CD4-positive, alpha-beta T cell treated with Interleukin-4 for 1 hour (primary cell): ENCODE measurements around the gene ZBTB17.
"Not testable (repeated sequence)": the region's sequence is repeated elsewhere in the genome, so short reads cannot be mapped to it uniquely, and the experiment has no call there.

ENCODE experiments used
- DNase-seq, 2 donors: peaks; one replicate each; pipeline ENCODE4 v3.0.0-alpha.2; 2020 to 2022

The ZBTB17 gene

DNA sequence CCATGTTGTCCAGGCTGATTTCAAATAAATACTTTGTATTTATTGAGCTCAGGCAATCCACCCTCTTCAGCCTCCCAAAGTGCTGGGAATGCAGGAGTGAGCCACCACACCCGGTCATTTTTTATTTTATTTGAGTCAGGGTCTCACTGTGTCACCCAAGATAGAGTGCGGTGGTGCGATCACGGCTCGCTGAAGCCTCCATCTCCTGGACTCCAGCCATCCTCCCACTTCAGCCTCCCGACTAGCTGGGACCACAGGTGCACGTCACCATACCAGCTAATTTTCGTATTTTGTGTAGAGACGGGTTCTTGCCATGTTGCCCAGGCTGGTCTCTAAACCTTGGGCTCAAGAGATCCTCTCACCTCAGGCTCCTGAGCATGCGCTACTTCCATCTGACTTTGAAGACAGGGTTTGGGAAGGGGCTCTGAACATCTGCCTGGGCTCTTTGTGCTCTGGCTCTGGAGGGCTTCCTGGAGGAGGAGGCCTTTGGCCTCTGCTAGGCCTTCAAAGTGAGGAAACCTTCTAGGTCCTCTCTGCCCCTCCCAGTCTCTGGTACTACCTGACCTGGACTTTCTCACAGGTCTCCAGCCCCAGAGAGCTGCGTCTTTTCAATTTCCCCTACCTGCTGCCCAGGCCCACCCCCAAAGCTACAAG is 36.2 kb upstream of the ZBTB17 start:
- no peak for DNase-seq

DNA sequence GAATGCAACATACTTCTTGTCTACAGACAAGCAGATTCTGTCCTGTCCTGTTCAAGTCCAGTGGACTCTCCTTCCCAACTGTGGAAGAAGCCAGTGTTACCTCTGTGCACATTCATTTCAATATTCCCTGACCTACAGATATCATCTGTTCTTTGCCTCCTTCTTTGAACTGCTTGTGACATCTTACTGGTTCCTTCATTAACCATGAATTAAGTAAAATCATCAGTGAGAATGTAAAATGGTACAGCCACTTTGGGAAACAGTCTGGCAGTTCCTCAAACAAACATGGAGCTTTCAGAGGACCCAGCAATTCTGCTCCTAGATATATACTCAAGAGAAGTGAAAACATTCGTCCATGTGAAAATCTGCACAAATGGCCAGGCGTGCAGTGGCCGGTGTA is 34.9 kb upstream of the ZBTB17 start:
- no peak for DNase-seq

DNA sequence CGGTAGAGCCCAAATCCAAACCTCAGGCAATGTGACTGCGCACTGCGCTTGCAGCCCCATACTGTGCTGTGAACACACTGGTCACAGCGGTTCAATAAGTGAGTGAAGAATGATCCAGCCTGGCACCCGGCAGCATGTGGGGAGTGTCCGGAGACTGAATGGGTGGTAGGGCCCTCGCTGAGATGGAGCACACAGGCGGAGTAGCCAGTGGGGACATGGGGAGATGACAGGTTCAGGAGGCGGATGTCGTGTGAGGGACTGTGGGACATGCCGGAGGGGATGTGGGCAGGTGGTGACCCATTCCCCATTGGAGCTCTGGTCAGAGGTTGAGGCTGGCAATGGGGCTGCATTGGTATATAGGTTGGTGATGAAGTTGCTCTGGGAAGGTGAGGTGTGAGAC is 33.8 kb upstream of the ZBTB17 start:
- DNase-seq, result no peak

DNA sequence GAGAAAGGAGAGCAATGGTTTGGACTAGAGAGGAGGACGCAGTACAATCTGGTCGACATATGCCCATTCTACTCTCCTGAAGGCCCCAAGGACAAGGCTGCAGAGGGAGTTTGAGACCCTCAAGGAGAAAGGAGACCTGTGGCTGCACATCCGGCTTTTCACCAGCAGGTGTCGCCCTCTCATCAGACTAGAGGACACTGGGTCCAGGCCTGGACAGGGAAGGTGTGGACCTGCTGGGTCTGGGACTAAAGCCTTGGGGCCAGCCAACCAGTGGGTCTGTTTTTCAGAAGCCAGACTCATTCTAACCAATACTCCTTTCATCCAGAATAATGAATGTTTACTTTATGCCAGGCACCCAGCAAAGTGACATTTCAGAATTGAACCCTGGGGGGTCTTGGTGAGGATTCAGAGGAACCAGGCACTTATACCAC is 33.1 kb upstream of the ZBTB17 start:
- peak; percentile 70 to 71 for DNase-seq

DNA sequence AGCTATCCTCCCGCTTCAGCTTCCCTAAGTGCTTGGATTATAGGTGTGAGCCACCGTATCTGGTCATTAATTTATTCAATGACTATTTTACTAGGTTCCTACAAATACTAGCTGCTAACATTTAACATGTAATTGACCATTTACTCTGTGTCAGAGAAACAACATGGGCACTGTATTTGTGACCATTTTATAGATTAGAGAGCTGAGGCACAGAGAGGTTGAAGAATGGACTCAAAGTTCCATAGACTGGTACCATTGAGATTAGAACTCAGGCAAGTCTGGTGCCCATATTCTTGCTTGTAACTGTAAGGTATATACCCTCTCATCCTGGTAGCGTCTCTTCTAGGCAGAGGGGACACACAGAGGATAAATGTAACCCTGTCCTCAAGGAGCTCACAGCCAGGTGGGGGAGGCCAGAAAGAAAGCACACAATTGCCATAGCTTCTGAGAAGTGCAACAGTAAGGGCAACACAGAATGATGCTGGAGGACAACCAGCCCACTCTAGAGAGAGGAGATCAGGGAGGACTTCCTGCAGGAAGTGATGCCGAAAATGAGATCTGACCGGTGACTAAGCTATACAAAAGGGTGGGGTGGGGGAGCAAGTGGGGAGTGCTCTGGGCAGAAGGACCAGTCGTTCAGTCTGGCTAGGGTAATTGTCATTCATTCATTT is 31.9 kb upstream of the ZBTB17 start:
- DNase-seq, result no peak

DNA sequence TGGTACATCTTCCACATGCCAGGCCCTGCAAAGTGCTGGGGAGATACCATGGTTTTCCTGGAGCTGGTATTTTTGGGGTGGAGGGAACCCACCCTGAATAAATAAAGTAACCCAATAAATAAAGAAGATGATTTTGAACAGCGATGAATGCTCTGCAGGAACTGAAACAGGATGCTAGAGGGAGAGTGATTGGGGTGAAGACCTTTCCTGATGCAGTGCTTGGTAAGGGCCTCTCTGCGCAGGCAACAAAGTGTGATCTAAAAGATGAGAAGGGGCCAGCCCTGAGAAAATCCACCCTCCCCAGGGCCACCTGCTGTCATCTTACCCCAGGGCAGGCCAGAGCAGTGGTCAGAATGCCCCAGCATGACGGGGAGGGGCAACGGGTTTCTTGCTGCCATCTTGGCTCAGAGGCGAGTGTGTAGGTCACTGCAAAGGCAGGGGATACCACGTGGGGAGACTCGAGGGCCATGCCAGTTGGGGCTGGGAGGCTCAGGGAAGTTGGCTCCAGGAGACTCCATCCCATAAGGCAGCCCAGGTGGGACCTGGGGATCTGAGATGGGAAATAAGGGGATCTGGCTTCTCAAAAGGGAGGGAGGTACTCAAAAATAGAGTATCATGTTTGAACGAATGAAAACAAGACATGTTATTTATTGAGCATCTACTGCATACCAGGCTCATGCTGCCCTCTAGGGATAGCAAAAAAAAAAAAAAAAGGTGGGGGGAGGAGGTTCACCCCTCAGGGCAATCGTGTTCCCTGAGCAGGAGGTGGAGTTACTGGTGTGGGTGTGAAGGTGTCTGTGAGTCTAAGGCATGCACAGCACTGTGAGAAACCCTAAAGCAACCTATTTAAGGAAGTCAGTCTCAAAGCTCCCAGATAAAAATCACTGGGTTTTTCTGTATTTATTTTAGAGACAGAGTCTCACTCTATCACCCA is 30.9 kb upstream of the ZBTB17 start:
- DNase-seq, result no peak

DNA sequence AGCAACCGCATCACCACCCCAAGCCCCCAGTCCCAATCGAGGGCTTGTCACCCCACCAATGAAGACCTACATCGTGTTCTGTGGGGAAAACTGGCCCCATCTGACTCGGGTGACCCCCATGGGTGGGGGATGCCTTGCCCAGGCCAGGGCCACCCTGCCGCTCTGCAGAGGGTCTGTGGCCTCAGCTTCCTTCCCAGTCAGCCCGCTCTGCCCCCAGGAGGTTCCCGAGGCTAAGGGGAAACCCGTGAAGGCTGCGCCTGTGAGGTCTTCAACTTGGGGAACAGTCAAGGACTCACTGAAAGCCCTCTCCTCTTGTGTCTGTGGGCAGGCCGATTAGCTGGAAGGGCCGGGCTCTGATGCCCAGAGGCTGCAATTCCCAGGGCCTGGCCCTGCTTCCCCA is 30.1 kb upstream of the ZBTB17 start:
- no peak for DNase-seq

DNA sequence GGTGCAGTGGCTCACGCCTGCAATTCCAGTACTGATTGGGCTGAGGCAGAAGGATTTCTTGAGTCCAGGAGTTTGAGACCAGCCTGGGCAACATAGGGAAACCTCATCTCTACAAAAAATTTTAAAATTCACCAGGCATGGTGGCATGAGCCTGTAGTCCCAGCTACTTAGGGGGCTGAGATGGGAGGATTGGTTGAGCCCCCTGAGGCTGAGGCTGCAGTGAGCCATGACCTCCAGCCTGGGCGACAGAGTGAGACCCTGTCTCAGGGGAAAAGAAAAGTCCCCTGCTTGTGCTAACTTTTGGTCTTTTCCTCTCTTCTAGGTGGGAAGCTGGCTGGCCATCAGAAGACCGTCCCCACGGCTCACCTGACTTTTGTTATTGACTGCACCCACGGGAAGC is 29.7 kb upstream of the ZBTB17 start:
- DNase-seq, result no peak

DNA sequence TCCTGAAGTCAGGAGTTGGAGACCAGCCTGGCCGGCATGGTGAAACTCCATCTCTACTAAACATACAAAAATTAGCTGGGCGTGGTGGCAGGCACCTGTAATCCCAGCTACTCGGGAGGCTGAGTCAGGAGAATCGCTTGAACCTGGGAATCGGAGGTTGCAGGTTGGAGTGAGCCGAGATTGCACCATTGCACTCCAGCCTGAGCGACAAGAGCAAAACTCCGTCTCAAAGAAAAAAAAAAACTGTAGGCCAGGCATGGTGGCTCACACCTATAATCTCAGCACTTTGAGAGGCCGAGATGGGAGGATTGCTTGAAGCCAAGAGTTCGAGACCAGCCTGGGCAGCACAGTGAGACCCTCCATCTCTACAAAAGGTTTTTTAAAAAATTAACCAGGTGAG is 25.4 kb upstream of the ZBTB17 start:
- not testable (repeated sequence) for DNase-seq

DNA sequence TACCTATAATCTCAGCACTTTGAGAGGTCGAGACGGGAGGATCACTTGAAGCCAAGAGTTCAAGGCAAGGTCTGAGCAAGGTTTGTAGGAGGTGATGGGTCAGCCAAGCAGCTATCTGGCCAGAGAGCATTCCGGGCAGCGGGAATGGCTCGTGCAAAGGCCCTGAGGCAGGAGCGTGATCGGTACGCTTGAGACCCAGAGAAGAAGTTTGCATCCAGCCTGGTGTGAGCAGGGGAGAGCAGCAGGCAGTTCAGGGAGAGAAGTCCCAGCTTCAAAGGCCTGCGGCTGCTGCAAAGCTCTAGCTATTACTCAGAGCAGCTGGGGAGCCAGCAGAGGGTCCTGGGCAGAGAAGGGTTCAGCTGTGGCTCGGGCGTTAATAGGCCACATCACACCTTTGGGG is 23.0 kb upstream of the ZBTB17 start:
- no peak for DNase-seq

DNA sequence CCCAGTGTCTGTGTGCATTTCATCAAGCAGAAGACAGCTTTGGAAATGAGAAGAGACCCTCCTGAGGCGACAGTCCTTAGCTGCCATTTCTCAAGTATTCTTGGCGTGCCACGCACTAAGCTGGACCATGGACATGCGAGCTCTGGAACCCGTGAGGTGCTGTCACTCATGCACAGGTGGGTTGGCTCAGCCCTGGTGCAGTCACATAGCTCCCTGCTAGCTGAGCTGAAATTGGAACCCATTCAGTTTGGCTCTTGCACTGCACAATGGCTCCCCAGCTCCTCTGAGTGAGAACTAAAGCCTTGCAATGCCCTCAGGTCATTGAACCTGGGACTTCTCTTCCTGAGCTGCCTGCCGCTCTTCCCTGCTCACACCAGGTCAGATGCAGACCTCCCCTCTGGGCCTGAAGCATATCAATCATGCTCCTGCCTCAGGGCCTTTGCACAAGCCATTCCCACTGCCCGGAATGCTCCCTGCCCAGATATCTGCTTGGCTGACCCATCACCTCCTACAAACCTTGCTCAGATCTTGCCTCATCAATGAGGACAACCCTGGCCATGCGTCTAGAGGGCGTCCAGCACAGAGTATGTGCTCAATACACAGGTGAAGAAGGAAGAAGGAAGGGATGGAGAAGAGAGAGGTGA is 21.9 kb upstream of the ZBTB17 start:
- DNase-seq, result no peak

DNA sequence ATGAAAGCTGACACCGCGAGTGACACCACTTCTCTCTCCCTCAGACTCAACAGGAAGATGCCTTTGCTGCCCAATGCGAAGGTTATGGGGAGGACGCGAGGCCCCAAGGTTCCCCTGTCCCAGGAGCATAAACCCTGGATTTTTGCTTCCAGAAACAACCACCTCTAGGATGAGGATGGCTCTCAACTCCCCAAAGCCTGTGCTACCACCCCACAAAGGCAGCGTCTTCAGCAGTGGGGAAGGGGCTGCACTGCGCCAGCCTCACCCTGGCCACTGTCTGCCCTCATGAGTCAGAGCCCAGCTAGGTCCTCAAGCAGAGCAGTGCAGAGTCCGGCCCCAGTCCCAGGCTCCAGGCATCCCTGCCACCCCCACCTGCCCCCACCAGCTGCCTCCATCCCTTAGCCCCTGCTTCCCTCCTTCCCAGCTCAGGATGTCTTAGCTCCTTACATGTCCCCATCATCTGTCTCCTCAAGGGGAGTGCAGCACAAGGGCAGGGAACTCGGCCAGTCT is 21.2 kb upstream of the ZBTB17 start:
- no peak for DNase-seq

DNA sequence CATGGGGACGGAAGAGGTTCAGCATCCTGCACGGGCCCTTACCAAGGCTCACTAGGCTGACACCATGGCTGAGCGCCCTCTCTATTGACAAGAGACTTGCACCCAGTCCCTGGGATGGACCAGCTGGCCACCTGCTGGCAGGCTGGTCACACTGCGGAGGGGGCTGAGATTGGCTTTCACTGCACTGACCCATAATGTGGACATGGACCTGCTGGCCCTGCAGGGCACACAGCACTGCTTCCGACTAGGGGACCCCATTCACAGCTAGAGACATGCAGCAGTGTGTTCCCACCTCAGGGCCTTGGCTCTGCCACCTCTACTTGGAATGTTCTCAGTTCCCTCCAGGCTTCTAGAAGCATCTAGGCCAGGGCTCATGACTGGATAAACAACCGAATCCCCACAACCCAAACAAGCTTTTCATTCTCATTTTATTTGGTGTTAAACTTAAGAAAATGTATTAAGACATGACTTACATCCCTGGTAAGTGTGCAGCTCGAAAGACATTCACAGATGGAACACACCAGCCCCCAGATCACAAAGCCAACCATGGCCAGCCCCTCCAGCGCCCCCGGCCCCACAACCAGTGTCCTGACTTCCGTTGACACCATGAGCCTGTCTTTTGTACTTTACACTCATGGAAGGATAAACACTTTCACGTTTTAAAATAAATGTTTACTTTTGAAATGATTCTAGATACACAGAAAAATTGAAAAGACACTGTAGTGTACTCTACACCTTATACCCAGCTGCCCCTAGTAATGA is 18.9 kb upstream of the ZBTB17 start:
- DNase-seq, result peak; percentile 43 to 45

DNA sequence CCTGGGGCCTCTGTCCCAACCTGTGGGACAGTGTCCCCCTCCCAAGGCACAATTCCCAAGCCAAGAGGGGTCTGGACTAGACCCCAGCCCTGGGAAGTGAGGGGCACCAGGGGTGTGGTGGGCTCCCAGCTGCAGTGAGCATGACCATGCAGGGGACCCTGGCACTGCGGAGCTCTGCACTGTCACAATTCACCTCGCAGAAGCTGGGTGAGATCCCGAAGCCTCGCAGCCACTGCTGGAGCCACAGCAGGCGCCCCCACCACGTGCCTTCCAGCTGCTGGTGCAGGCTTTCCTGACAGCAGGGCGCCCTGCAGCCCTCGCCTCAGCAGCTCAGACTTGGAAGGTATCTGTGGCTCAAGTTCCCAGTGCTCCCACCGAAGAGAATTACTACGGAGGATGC is 18.2 kb upstream of the ZBTB17 start:
- no peak for DNase-seq

DNA sequence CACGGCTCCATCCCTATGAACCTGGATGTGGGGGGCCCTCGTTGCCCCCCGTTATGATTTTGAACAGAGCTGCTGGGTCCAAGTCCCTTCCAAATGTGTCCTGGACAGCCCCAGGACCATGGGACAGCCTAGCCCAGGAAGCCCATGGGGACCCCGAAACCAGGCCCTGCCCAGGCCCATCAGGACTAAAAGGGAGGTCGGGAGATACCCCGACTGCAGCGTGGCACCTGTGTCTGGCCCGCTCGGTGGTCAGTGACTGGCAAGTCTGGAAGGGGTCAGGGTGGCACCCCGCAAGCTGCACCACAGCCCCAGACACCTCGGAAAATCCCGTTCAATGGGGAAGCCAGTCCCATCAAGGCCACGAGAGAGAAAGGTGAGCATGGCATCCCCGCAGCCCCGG is 17.8 kb upstream of the ZBTB17 start:
- no peak for DNase-seq

DNA sequence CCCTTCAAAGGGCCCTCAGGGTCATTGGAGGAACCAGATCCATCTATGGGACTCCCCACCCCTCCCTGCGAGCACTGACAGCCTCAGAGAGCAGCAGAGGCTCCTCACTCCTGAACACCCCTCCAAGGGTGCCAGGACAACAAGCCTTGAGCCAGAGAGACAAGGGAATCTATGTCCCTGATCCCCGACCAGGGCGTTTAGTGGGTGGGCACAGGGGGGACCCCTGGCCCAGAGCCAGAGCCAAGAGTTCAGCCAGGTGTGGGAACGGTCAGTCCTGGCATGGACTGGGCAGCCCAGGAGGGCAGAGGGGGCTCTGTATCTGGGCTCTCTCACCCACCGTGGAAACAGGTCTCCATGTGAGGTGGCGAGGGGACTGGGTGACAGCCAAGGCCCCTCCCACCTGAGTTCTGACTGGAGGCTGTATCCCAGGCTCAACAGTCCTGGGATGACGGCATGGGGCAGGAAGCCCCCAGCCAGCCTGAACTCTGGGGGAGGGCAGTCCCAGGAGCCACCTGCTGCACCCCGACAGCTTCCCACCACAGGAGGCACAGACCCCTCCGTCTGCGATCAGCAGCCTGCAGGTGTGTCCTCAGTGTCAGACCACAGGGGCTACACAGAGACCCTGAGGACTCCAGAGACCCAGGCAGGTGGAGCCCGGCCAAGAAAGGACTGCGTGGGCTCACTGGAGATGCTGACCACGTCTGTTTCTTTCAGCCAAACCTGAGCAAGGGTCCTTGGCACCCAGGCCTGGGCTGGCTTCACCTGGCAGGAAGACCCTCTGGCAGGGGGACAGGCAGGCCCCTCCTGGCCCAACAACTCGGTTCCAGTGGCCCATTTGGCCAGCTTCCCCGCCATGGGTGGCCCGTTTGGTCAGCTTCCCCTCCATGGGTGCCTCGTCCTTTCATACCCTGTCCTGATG is 16.9 kb upstream of the ZBTB17 start:
- no peak for DNase-seq

DNA sequence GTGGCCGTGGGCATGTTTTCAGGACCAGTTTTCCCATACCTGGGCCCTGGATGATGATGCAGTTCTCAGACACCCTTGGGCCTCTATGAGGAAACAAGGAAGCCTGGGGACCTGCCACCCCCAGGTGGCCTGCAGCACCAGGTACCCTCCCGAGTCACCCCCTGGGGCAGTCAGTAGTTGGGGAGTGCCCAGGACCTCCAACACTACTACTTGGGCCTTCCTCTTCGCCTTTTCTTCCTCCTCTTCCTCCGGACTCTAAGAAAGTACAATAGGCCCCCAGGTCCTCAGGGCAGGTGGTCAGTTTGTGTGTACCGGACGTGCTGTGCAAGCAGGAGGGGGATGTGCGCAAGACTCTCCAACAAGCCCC is 16.3 kb upstream of the ZBTB17 start:
- DNase-seq, result no peak

DNA sequence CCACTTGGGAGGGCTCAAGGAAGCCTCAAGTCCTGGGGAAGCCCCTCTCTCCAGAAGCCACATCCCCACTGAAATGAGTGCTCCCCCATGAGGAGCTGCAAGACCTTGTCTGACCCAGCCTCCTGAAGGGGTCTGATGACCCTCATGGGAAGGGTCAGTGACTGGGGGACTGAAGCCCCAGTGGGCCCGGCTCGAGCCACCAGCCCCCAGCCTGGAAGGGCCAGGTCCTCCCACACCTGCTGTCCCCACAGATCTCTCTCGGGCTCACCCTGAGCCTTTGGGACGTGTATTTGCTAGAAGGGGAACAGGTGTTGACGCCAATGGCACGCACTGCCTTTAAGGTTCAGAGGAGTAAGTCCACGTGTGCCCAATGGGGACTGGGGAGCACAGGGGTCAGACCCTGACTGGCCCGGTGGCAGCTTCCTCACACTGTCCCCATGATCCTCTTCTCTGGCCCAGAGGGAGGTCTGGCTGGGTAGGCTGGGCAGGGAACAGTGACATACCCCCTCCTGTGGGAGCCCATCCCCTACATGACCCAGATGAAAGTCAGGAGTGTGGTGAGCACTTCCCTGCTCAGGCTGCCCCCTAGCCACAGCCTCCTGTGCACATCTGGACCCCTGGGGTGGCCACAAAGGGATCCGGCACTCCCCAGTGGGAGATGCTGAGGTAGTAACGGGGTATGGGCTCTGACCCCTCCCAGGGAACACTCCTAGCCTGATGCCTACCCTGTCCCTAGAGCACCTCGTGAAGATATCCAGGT is 15.7 kb upstream of the ZBTB17 start:
- DNase-seq, result no peak

DNA sequence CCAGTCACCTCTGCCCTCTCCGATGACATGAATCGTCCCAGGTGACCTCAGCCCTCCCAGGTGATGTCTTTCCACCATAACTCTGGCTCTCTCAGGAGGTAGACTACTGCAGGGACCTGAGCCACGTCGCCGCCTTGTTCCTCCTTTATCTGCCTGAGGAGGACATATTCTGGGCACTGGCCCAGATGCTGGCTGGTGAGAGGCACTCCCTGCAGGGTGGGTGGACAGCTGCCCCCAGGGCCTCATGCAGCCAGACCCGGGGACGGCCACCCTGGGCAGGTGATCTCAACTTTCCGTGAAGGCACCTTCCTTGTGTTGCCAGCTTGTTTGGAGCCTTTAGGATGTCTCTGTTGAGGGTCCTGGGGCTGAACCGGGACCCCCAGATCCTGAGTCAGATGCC is 13.9 kb upstream of the ZBTB17 start:
- DNase-seq, result no peak
